Measurements from ENCODE around the gene RRBP1.

Gene RRBP1

DNA sequence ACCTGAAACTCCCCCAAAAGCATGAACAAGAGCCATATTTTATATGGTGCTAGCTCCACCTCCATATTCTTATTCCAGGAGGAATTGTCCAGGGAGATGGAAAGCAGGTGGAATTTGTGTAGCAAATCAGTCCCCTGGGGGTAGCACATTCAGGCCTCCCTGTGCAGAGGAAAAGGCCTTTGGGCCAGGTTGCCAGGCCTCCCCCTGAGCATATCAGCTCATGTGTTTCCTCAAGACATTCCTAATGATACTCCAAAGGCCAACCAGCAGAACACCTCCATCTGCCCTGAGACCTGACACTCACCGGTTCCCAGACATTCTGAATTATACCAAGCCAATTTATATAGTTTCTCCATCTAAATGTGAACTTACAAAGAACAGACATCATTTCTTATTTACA lies 15.1 kb upstream of the RRBP1 start:
- H3K36me3 Mint-ChIP-seq (ENCODE audit: low read depth) = no peaks in the 10 kb centered on the region
- peaks cover 7% of the 10 kb centered on the region for H3K4me1 Mint-ChIP-seq
- H3K27me3 Mint-ChIP-seq (ENCODE audit: low read depth) = peaks cover 5% of the 10 kb centered on the region
- H3K27ac Mint-ChIP-seq = no peak overlapping the region
- no peak overlapping the region for H3K4me3 Mint-ChIP-seq
- peaks cover 4% of the 10 kb centered on the region for H3K9me3 Mint-ChIP-seq
- TF ChIP-seq, protein P1, sequence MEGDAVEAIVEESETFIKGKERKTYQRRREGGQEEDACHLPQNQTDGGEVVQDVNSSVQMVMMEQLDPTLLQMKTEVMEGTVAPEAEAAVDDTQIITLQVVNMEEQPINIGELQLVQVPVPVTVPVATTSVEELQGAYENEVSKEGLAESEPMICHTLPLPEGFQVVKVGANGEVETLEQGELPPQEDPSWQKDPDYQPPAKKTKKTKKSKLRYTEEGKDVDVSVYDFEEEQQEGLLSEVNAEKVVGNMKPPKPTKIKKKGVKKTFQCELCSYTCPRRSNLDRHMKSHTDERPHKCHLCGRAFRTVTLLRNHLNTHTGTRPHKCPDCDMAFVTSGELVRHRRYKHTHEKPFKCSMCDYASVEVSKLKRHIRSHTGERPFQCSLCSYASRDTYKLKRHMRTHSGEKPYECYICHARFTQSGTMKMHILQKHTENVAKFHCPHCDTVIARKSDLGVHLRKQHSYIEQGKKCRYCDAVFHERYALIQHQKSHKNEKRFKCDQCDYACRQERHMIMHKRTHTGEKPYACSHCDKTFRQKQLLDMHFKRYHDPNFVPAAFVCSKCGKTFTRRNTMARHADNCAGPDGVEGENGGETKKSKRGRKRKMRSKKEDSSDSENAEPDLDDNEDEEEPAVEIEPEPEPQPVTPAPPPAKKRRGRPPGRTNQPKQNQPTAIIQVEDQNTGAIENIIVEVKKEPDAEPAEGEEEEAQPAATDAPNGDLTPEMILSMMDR (IDR thresholded peaks at IDR 0.05; ENCODE audit: unreplicated experiment in 3 of 3) = no peak

DNA sequence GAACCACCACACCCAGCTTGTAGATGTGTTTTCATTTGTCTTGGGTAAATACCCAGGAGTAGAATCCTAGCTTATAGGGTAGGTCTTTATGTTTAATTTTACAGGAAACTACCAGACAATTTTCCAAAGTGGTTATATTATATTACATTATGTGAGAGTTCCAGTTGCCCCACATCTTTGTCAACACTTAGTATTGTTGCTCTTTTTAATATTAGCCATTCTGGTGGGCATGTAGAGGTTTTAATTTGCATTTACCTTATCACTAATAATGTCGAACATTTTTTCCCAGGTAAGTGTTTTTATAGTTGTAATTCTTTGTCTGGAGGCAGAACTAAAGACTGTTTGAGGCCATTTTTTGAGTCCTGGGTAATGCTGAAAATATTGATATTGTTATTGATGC lies 14.2 kb upstream of the RRBP1 start:
- H3K9me3 Mint-ChIP-seq = peaks cover 4% of the 10 kb centered on the region
- no peaks in the 10 kb centered on the region for H3K36me3 Mint-ChIP-seq (ENCODE audit: low read depth)
- H3K27ac Mint-ChIP-seq = no peak overlapping the region
- TF ChIP-seq, protein P1 (IDR thresholded peaks at IDR 0.05; ENCODE audit: unreplicated experiment in 3 of 3) = no peak
- H3K4me3 Mint-ChIP-seq = no peak overlapping the region
- H3K4me1 Mint-ChIP-seq = peaks cover 7% of the 10 kb centered on the region
- H3K27me3 Mint-ChIP-seq (ENCODE audit: low read depth) = peaks cover 5% of the 10 kb centered on the region

DNA sequence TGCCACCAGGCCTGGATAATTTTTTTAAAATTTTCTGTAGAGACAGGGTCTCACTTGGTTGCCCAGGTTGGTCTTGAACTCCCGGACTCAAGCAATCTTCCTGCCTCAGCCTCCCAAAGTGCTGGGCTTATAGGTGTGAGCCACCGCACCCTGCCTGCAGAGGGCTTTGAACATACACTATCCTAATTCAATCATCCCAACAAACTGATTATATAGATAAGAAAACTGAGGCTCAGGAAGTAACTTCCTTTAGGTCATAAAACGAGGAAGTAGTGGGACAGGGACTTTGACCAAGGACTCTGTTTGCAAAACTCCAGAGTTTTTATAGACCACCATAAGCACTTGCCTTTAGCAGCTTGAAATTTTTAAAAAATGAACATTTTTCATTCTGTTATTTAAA lies 12.7 kb upstream of the RRBP1 start:
- Mint-ChIP-seq H3K27ac (no peak overlapping the region), H3K9me3 (peaks cover 6% of the 10 kb centered on the region), H3K4me3 (no peak overlapping the region), H3K27me3 (ENCODE audit: low read depth) (peaks cover 8% of the 10 kb centered on the region), H3K4me1 (peaks cover 7% of the 10 kb centered on the region), H3K36me3 (ENCODE audit: low read depth) (no peaks in the 10 kb centered on the region)
- TF ChIP-seq, protein P1 (IDR thresholded peaks at IDR 0.05; ENCODE audit: unreplicated experiment in 3 of 3) = no peak

DNA sequence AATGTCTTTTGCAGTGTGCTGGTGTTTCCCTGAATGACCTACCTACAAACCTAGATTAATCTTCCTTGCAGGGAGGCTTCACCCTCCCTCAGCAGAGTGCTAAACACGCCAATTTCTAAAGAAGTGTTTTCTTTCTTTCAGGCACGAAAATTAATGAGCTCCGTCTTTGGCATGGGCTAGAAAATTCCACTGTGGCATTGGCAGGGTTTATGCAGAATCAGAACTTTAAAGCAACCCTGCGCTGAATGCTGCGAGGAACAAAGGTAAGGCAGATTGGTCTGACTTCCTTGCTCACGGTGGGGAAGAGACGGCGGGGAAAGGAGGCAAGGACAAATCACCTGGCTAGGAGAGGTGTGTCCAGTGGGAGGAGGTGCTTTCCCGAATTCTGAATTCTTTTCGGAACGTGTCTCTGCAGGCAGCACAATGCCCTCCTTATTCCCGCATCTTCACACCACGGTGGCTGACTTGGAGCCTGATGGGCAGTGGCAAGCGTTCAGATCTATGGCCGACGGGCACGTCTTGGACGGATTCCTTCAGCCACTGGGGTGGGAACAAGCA lies 11.5 kb upstream of the RRBP1 start:
- Mint-ChIP-seq H3K4me1 (peaks cover 7% of the 10 kb centered on the region), H3K4me3 (no peak overlapping the region), H3K27me3 (ENCODE audit: low read depth) (peaks cover 8% of the 10 kb centered on the region), H3K9me3 (peaks cover 6% of the 10 kb centered on the region), H3K27ac (peak overlapping the region in 2 of 3 experiments; percentile 30 to 35), H3K36me3 (ENCODE audit: low read depth) (no peaks in the 10 kb centered on the region)
- TF ChIP-seq, protein P1 (IDR thresholded peaks at IDR 0.05; ENCODE audit: unreplicated experiment in 3 of 3) = no peak

DNA sequence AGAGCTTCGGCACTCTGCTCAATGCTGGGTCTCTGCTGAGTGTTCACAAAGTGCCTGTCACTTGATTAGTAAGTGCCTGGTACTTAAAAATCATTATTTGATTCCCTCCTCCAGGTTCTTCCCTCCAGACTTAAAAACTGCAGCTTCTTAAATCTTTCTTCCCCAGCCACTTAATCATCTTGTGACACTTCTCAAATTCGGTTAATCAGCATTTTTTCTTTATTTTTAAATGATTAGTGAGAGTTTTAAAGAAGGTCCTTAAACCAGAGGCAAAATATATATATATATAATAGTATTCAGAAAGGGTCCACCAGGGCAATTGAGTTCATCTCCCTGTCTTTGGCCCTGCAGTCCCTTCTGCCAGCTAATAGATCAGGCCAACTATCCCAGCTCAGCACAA lies 9.7 kb upstream of the RRBP1 start:
- H3K36me3 Mint-ChIP-seq (ENCODE audit: low read depth) = no peaks in the 10 kb centered on the region
- peaks cover 13% of the 10 kb centered on the region for H3K27me3 Mint-ChIP-seq (ENCODE audit: low read depth)
- no peak overlapping the region for H3K4me3 Mint-ChIP-seq
- TF ChIP-seq, protein P1 (IDR thresholded peaks at IDR 0.05; ENCODE audit: unreplicated experiment in 3 of 3) = no peak
- peak overlapping the region in 2 of 3 experiments; percentile 9 to 49 for H3K27ac Mint-ChIP-seq
- H3K9me3 Mint-ChIP-seq = peaks cover 18% of the 10 kb centered on the region
- H3K4me1 Mint-ChIP-seq = peaks cover 7% of the 10 kb centered on the region

DNA sequence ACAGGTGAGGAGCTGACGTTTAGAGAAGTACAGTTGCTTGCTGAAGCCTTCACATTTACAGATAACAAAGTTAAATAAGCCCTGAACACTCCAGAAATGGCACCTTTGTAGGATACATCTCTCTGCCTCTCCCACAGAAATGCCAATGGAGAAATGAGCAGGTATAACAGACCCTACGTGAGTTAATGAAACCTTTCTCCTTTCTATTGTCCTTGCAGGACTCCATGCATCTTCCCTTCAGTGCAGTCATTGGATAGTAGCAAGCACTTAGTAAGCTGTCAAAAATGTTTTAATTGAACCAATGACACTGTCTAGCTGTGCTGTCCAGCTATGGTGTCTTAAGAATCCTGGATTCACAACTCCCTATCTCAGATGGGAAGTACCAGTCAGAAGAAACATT lies 8.1 kb upstream of the RRBP1 start:
- TF ChIP-seq, protein P1 (IDR thresholded peaks at IDR 0.05; ENCODE audit: unreplicated experiment in 3 of 3) = no peak
- Mint-ChIP-seq H3K9me3 (peaks cover 14% of the 10 kb centered on the region), H3K4me1 (peaks cover 7% of the 10 kb centered on the region), H3K27me3 (ENCODE audit: low read depth) (peaks cover 16% of the 10 kb centered on the region), H3K27ac (no peak overlapping the region), H3K36me3 (ENCODE audit: low read depth) (no peaks in the 10 kb centered on the region), H3K4me3 (no peak overlapping the region)
